ENCODE results near the gene RXFP1.

DNA sequence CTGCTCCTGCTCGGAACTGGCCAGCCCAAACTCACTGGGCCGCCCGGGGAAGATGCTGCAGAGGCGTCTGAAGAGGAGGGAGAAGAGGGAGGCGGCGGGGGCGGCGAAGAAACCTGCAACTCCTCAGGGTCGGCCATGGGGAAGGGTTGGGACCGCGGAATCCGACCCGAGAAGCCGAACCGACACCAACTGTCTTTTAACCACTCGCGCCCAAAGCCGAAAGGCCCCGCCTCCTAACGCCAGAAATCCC lies 149.9 kb downstream of the RXFP1 start, which contains the start of gene C4orf46:
- TF ChIP-seq POLR2A (IDR thresholded peaks at IDR 0.05) = no peak
- no peak for TF ChIP-seq CTCF (IDR thresholded peaks at IDR 0.05)

All from ovary (tissue), 3 donors.